Measurements from ENCODE around the gene COLEC12.

- TF ChIP-seq POLR2A (IDR thresholded peaks at IDR 0.05) (no peak), CTCF (IDR thresholded peaks at IDR 0.05) (no peak)
Measured at GRCh38 chr18:378079-378478, 122.4 kb downstream of the COLEC12 start.

Data from lower leg skin (tissue), 3 donors.